T-cell (primary cell): ENCODE measurements around the gene SYT7. TPM values are rescaled to one million over a fixed set of nuclear protein-coding genes. Genes with fewer than 3 reads are reported as not detected.

Source experiments
- ATAC-seq, 4 experiments: fragments of 200-7000 bp in 3 of 4; fragments of 150-1000 bp in 1 of 4; cut with Tn5 transposase; replicated peaks in 1 of 4; 1 replicate in 3 of 4; 2 replicates in 1 of 4; pipeline ENCODE4 v1.10.0; 2021; ENCODE audit warnings: moderate library complexity in 3 of 4, mild to moderate bottlenecking in 2 of 4, moderate number of reproducible peaks in 1 of 4
- CTCF ChIA-PET, 2 donors: fragments of 300-600 bp; sonication (Branson Sonifier 250); formaldehyde crosslinking; loops; one replicate each; lab custom pipeline; 2022; ENCODE audit warnings: antibody characterized with exemption in 2 of 2; lab: Charles Lee
- POLR2A ChIA-PET, 2 donors: fragments of 300-600 bp; sonication (Branson Sonifier 250); formaldehyde crosslinking; loops; one replicate each; lab custom pipeline; 2022; ENCODE audit warnings: antibody characterized with exemption in 2 of 2; lab: Charles Lee
- DNase-seq, 35 experiments: peaks; one replicate each; pipeline versions ENCODE4 v3.0.0 to v3.0.0-alpha.2; 2013 to 2023
- H3K27ac ChIP-seq: one replicate; pipeline ENCODE4 v1.5.1; 2013; ENCODE audit warnings: low read length
- H3K27me3 ChIP-seq, 2 experiments: replicated peaks in 1 of 2; 1 replicate in 1 of 2; 2 replicates in 1 of 2; pipeline versions ENCODE4 v1.6.1 to v1.7.0; 2013; ENCODE audit warnings: low read length in 1 of 2, mixed read lengths in 1 of 2; ENCODE audit not compliant: control insufficient read depth in 2 of 2, insufficient read depth in 2 of 2; ENCODE audit errors: extremely low read depth in 1 of 2
- H3K36me3 ChIP-seq, 2 donors: 1 replicate in 1 of 2; 2 replicates in 1 of 2; pipeline versions ENCODE4 v1.6.1 to v1.7.0; 2013; ENCODE audit warnings: low read length in 1 of 2; ENCODE audit not compliant: control insufficient read depth in 2 of 2, insufficient read depth in 1 of 2; ENCODE audit errors: extremely low read depth in 1 of 2
- H3K4me1 ChIP-seq, 2 experiments: 1 replicate in 1 of 2; 2 replicates in 1 of 2; pipeline versions ENCODE4 v1.6.1 to v1.7.0; 2013; ENCODE audit warnings: low read length in 2 of 2, mixed read lengths in 1 of 2; ENCODE audit not compliant: insufficient read depth in 2 of 2, control insufficient read depth in 1 of 2; ENCODE audit errors: extremely low read depth in 1 of 2
- H3K4me3 ChIP-seq, 2 donors: 1 replicate in 1 of 2; 2 replicates in 1 of 2; pipeline versions ENCODE4 v1.5.1 to v1.7.0; 2013; ENCODE audit warnings: mild to moderate bottlenecking in 2 of 2, low read length in 1 of 2, moderate library complexity in 1 of 2; ENCODE audit not compliant: control insufficient read depth in 1 of 2; ENCODE audit errors: extremely low read depth in 1 of 2
- H3K9me3 ChIP-seq: 2 replicates; pipeline ENCODE4 v1.7.0; 2013
- H3K27ac Mint-ChIP-seq, 2 donors: one replicate each; pipeline ENCODE4 v1.8.0; 2020 to 2021; ENCODE audit warnings: mild to moderate bottlenecking in 2 of 2, mixed read lengths in 2 of 2
- H3K27me3 Mint-ChIP-seq, 2 donors: one replicate each; pipeline ENCODE4 v1.8.0; 2021 to 2022; ENCODE audit warnings: mixed read lengths in 2 of 2
- H3K36me3 Mint-ChIP-seq: one replicate; pipeline ENCODE4 v1.8.0; 2021; ENCODE audit warnings: mixed read lengths
- H3K4me1 Mint-ChIP-seq, 3 donors: one replicate each; pipeline ENCODE4 v1.8.0; 2020 to 2022; ENCODE audit warnings: mixed read lengths in 3 of 3, mild to moderate bottlenecking in 1 of 3
- H3K4me3 Mint-ChIP-seq, 3 donors: one replicate each; pipeline ENCODE4 v1.8.0; 2020 to 2022; ENCODE audit warnings: mild to moderate bottlenecking in 3 of 3, mixed read lengths in 3 of 3, moderate library complexity in 3 of 3
- H3K9me3 Mint-ChIP-seq, 3 donors: one replicate each; pipeline ENCODE4 v1.8.0; 2020 to 2022; ENCODE audit warnings: mixed read lengths in 3 of 3
- WGBS: methylation state at CpG from one replicate; pipeline ENCODE4 v1.1.5; 2013; ENCODE audit warnings: missing lambda C conversion rate; ENCODE audit not compliant: insufficient coverage; 5-methylcytosine and 5-hydroxymethylcytosine counted together
- total RNA-seq, 35 experiments: library from RNA in 6 of 35; stranded (reverse) in 6 of 35; fragments of 120-200 nt in 1 of 35; gene quantifications; one replicate each; pipeline versions ENCODE4 v1.2.1 to v1.2.4 and lab custom pipeline; 2013 to 2026

SYT7 gene
- total RNA-seq, 5 donors from 2014 or later (not counting 1 experiment from before 2014, with no cell fraction given): 0.19 to 0.26 (median 0.20) TPM; not detected in 2

GRCh38 chr11:61626580-61627380 lies 45.9 kb upstream of the SYT7 start:
- no peaks in the 10 kb centered on the region for H3K36me3 Mint-ChIP-seq
- no peaks in the 10 kb centered on the region for H3K4me1 ChIP-seq
- no peak for ATAC-seq
- no peak overlapping the region for H3K4me3 ChIP-seq
- 82% methylated on average over 5 of the region's 10 CpGs for WGBS
- POLR2A ChIA-PET: no interaction called here
- CTCF ChIA-PET: interaction anchor here in 1 of 2 donors (0.6 kb wide), 1 partner anchor 11 kb away, joined by 3 read pairs; no protein-coding TSS in a partner anchor
- no peaks in the 10 kb centered on the region for H3K9me3 Mint-ChIP-seq
- H3K27me3 ChIP-seq: peaks cover 0 to 44% of the 10 kb centered on the region in 2 experiments
- no peak overlapping the region for H3K27ac Mint-ChIP-seq
- no peaks in the 10 kb centered on the region for H3K4me1 Mint-ChIP-seq
- no peaks in the 10 kb centered on the region for H3K36me3 ChIP-seq
- H3K4me3 Mint-ChIP-seq: no peak overlapping the region
- no peak for DNase-seq
- H3K9me3 ChIP-seq: no peaks in the 10 kb centered on the region
- H3K27me3 Mint-ChIP-seq: peaks cover 10 to 30% of the 10 kb centered on the region in 2 donors
- H3K27ac ChIP-seq: no peak overlapping the region

DNA sequence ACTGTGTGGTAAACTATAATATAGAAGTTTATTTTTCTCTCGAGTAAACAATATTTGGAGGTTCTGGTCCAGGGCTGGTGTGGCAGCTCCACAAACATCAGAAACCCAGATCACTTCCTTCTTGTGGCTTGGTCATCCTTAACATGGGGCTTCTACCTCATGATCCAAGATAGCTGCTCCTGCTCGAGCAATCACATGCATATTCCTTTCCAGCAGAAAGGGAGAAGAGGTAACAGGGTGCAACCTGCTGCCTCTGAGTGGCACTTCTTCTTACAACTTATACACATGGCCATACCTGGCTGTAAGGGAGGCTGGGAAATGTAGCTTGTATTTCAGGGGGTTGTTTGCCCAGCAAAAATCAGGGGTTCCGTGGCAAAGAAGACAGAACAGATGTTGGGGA lies 44.6 kb upstream of the SYT7 start:
- DNase-seq: no peak

DNA sequence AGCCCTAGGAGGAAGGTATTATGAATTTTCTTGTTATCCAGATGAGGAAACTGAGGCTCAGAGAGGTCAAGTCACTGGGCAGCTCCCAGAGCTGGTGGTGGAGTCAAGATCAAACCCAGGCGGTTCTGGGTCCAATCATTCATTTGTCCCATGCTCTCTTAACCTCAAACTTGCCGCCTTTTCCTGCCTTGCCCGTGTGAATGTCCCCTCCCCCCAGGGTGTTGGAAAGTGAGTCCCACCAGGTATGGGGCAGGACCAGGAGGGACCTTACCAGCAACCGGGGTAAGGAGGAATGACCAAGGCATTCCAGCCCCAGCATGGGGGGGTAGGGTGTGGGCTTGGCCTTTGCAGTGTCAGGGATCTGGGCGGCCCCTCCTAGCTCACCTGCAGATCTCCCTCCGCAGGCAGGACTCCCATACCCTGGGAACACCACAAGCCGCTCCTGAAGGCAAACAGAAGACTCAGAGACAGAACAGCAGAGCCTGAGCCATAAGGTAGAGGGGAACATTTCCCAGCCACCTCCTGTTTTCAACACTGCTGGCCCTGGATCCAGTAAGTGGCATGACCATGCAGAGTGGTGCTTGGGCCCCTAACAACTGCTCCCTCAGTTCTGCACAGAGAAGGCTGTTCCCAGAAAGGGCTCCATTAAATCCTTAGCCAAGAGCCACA lies 41.2 kb upstream of the SYT7 start:
- H3K9me3 Mint-ChIP-seq: no peaks in the 10 kb centered on the region
- no peaks in the 10 kb centered on the region for H3K9me3 ChIP-seq
- CTCF ChIA-PET: no interaction called here

More for the DNA sequence above, 44.6 kb upstream of the SYT7 start:
- ChIA-PET CTCF (no interaction called here), POLR2A (interaction anchor here in 1 of 2 donors (0.7 kb wide), 1 partner anchor 9 kb away, joined by 11 read pairs; no protein-coding TSS in a partner anchor)
- Histone ChIP-seq H3K9me3 (no peaks in the 10 kb centered on the region), H3K27me3 (peaks cover 0 to 46% of the 10 kb centered on the region in 2 experiments), H3K36me3 (no peaks in the 10 kb centered on the region), H3K4me3 (no peak overlapping the region), H3K27ac (no peak overlapping the region), H3K4me1 (no peaks in the 10 kb centered on the region)
- Mint-ChIP-seq H3K9me3 (no peaks in the 10 kb centered on the region), H3K27ac (no peak overlapping the region), H3K27me3 (peaks cover 15 to 37% of the 10 kb centered on the region in 2 donors), H3K4me1 (no peaks in the 10 kb centered on the region), H3K36me3 (no peaks in the 10 kb centered on the region), H3K4me3 (no peak overlapping the region)
- WGBS: 77% methylated on average over 1 of the region's 3 CpGs
- ATAC-seq: no peak

GRCh38 chr11:61619471-61620226 lies 38.8 kb upstream of the SYT7 start:
- no peaks in the 10 kb centered on the region for H3K9me3 Mint-ChIP-seq
- H3K4me1 ChIP-seq: no peaks in the 10 kb centered on the region
- peaks cover 0 to 38% of the 10 kb centered on the region in 2 experiments for H3K27me3 ChIP-seq
- H3K9me3 ChIP-seq: no peaks in the 10 kb centered on the region
- DNase-seq: no peak
- no peak overlapping the region for H3K4me3 Mint-ChIP-seq
- CTCF ChIA-PET: no interaction called here
- H3K27ac ChIP-seq: no peak overlapping the region
- H3K27ac Mint-ChIP-seq: no peak overlapping the region
- 35% methylated on average over 3 of the region's 6 CpGs for WGBS
- no peaks in the 10 kb centered on the region for H3K36me3 Mint-ChIP-seq
- peaks cover 10 to 23% of the 10 kb centered on the region in 2 donors for H3K27me3 Mint-ChIP-seq
- no peak overlapping the region for H3K4me3 ChIP-seq
- H3K4me1 Mint-ChIP-seq: no peaks in the 10 kb centered on the region
- POLR2A ChIA-PET: no interaction called here
- no peak for ATAC-seq
- no peaks in the 10 kb centered on the region for H3K36me3 ChIP-seq

More for the DNA sequence above, 41.2 kb upstream of the SYT7 start:
- H3K27ac ChIP-seq: no peak overlapping the region
- whole genome bisulfite sequencing: 78% methylated on average over 3 of the region's 7 CpGs
- no peaks in the 10 kb centered on the region for H3K4me1 Mint-ChIP-seq
- DNase-seq (no peak), ATAC-seq (no peak)
- peaks cover 10 to 23% of the 10 kb centered on the region in 2 donors for H3K27me3 Mint-ChIP-seq
- H3K36me3 Mint-ChIP-seq: no peaks in the 10 kb centered on the region
- peaks cover 0 to 43% of the 10 kb centered on the region in 2 experiments for H3K27me3 ChIP-seq
- H3K36me3 ChIP-seq: no peaks in the 10 kb centered on the region
- H3K27ac Mint-ChIP-seq: no peak overlapping the region
- no peaks in the 10 kb centered on the region for H3K4me1 ChIP-seq
- H3K4me3 ChIP-seq: no peak overlapping the region
- no peak overlapping the region for H3K4me3 Mint-ChIP-seq
- POLR2A ChIA-PET: no interaction called here

- Histone ChIP-seq H3K27me3 (peaks cover 0 to 41% of the 10 kb centered on the region in 2 experiments), H3K4me1 (no peaks in the 10 kb centered on the region), H3K4me3 (no peak overlapping the region), H3K27ac (no peak overlapping the region), H3K36me3 (no peaks in the 10 kb centered on the region), H3K9me3 (no peaks in the 10 kb centered on the region)
- DNase-seq: no peak
- Mint-ChIP-seq H3K9me3 (no peaks in the 10 kb centered on the region), H3K36me3 (no peaks in the 10 kb centered on the region), H3K27me3 (peaks cover 14 to 23% of the 10 kb centered on the region in 2 donors), H3K4me3 (no peak overlapping the region), H3K4me1 (no peaks in the 10 kb centered on the region), H3K27ac (no peak overlapping the region)
- ATAC-seq: no peak
- ChIA-PET CTCF (no interaction called here), POLR2A (no interaction called here)
- WGBS: 36% methylated on average over 4 of the region's 5 CpGs
Measured at GRCh38 chr11:61618978-61619377, 38.1 kb upstream of the SYT7 start.

DNA sequence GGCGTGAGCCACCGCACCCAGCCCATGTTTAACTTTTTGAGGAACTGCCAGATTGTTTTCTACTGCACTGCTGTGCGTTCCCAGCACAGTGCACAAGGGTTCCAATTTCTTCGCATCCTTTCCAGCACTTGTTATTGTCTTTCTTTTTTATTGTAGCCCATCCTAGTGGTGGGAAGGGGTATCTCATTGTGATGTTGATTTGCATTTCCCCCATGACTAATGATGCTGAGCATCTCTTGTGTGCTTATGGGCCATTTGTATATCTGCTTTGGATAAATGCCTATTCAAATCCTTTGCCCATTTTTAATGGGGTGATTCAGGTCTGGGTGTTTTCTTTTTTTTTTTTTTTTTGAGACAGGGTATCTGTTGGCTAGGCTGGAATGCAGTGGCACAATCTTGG lies 36.6 kb upstream of the SYT7 start:
- DNase-seq (no peak), ATAC-seq (no peak)
- Mint-ChIP-seq H3K4me3 (no peak overlapping the region), H3K9me3 (no peaks in the 10 kb centered on the region), H3K4me1 (no peaks in the 10 kb centered on the region), H3K27me3 (peaks cover 16 to 25% of the 10 kb centered on the region in 2 donors), H3K36me3 (no peaks in the 10 kb centered on the region), H3K27ac (no peak overlapping the region)
- Histone ChIP-seq H3K9me3 (no peaks in the 10 kb centered on the region), H3K4me3 (no peak overlapping the region), H3K27me3 (peaks cover 0 to 49% of the 10 kb centered on the region in 2 experiments), H3K36me3 (no peaks in the 10 kb centered on the region), H3K27ac (no peak overlapping the region), H3K4me1 (no peaks in the 10 kb centered on the region)
- POLR2A ChIA-PET: no interaction called here
- CTCF ChIA-PET: interaction anchor here in 1 of 2 donors (0.6 kb wide), 1 partner anchor 185 kb away, joined by 4 read pairs; no protein-coding TSS in a partner anchor
- whole genome bisulfite sequencing: 93% methylated on average over 2 of the region's 4 CpGs
